ENCODE data around the gene SCN5A.

The SCN5A gene

GRCh38 chr3:38648024-38648658, 1.3 kb downstream of the SCN5A start:
- Histone ChIP-seq H3K27ac (ENCODE audit: insufficient read depth, low read length, poor library complexity, severe bottlenecking) (no peak overlapping the region), H3K9me3 (ENCODE audit: control insufficient read depth, low read length) (no peaks in the 10 kb centered on the region), H3K27me3 (replicated peaks; ENCODE audit: control insufficient read depth, insufficient read depth, low read length, poor library complexity, severe bottlenecking) (peaks cover 9% of the 10 kb centered on the region), H3K4me3 (ENCODE audit: insufficient read depth, low read depth, low read length, poor library complexity, severe bottlenecking) (no peak overlapping the region), H3K36me3 (ENCODE audit: control insufficient read depth, insufficient read depth, low read length) (no peaks in the 10 kb centered on the region), H3K4me1 (ENCODE audit: control insufficient read depth, insufficient read depth, low read length, poor library complexity, severe bottlenecking) (peaks cover 7% of the 10 kb centered on the region)
- no peak for DNase-seq

- Histone ChIP-seq H3K4me3 (ENCODE audit: insufficient read depth, low read depth, low read length, poor library complexity, severe bottlenecking) (no peak overlapping the region), H3K9me3 (ENCODE audit: control insufficient read depth, low read length) (no peaks in the 10 kb centered on the region), H3K4me1 (ENCODE audit: control insufficient read depth, insufficient read depth, low read length, poor library complexity, severe bottlenecking) (peaks cover 7% of the 10 kb centered on the region), H3K27ac (ENCODE audit: insufficient read depth, low read length, poor library complexity, severe bottlenecking) (no peak overlapping the region), H3K36me3 (ENCODE audit: control insufficient read depth, insufficient read depth, low read length) (no peaks in the 10 kb centered on the region), H3K27me3 (replicated peaks; ENCODE audit: control insufficient read depth, insufficient read depth, low read length, poor library complexity, severe bottlenecking) (peaks cover 9% of the 10 kb centered on the region)
- no peak for DNase-seq
Observed at GRCh38 chr3:38647217-38647970, 2.1 kb downstream of the SCN5A start.

DNA sequence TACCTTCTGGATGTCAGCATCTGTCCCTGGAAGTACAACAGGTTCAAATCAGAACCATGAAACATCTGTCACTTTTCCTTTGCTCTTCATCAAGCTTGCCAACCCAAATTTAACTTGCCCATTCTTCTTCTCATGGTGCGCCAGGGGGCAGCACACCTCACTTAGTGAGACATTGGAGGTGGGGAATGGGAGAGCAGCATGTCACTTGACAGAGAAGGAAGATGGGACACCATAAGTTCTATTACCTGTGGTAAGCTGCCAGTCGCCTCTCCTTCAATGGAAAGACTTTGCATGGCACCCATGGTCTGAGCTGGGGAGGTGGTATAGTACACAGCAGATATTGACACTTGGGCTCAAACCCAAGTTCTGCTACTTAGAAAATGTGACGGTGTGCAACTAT, 2.9 kb downstream of the SCN5A start:
- no peak for DNase-seq
- H3K27ac ChIP-seq (ENCODE audit: insufficient read depth, low read length, poor library complexity, severe bottlenecking), result no peak overlapping the region
- H3K4me3 ChIP-seq (ENCODE audit: insufficient read depth, low read depth, low read length, poor library complexity, severe bottlenecking), result no peak overlapping the region
- H3K4me1 ChIP-seq (ENCODE audit: control insufficient read depth, insufficient read depth, low read length, poor library complexity, severe bottlenecking), result peaks cover 7% of the 10 kb centered on the region
- no peaks in the 10 kb centered on the region for H3K36me3 ChIP-seq (ENCODE audit: control insufficient read depth, insufficient read depth, low read length)
- no peaks in the 10 kb centered on the region for H3K9me3 ChIP-seq (ENCODE audit: control insufficient read depth, low read length)
- H3K27me3 ChIP-seq (replicated peaks; ENCODE audit: control insufficient read depth, insufficient read depth, low read length, poor library complexity, severe bottlenecking), result peaks cover 9% of the 10 kb centered on the region

DNA sequence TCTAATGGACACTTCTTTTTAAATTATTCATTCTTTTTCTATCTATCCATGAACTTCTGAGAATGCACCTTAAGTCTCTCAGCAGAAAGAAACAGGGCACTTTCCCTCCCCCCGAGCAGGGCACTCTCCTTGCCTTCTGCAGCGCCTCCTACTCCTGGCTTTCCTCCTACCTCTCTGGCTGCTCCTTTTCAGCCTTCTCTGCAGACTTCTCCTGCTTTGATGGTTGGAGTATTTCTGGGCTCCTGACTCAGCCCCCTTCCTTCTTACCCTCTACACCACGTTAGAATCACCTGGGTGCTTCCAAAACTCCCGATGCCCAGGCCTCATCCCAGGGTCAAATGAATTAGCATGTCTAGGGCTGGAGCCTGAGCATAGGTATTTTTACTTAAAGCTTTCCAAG, 3.4 kb downstream of the SCN5A start:
- no peaks in the 10 kb centered on the region for H3K36me3 ChIP-seq (ENCODE audit: control insufficient read depth, insufficient read depth, low read length)
- DNase-seq, result no peak
- peaks cover 7% of the 10 kb centered on the region for H3K4me1 ChIP-seq (ENCODE audit: control insufficient read depth, insufficient read depth, low read length, poor library complexity, severe bottlenecking)
- no peak overlapping the region for H3K27ac ChIP-seq (ENCODE audit: insufficient read depth, low read length, poor library complexity, severe bottlenecking)
- H3K27me3 ChIP-seq (replicated peaks; ENCODE audit: control insufficient read depth, insufficient read depth, low read length, poor library complexity, severe bottlenecking), result peaks cover 9% of the 10 kb centered on the region
- no peak overlapping the region for H3K4me3 ChIP-seq (ENCODE audit: insufficient read depth, low read depth, low read length, poor library complexity, severe bottlenecking)
- H3K9me3 ChIP-seq (ENCODE audit: control insufficient read depth, low read length), result no peaks in the 10 kb centered on the region

DNA sequence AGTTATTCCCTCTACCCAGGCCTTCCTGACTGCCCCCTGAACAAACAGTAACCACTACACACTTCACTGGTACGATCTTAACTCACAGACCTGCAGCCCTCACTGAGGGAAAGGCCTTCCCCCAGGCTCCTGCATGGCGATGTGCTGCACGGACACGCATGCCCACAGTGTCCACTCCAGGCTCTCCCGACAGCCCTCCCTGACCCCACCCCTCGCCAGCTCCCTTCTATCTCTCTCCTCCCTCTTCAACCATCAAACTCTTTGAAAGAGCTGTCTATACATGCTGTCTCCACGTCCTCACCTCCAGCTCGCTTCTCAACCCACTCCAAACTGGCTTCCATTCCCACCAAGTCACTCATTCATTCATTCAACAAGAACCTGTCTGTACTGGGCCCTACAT, 3.9 kb downstream of the SCN5A start:
- H3K36me3 ChIP-seq (ENCODE audit: control insufficient read depth, insufficient read depth, low read length), result no peaks in the 10 kb centered on the region
- H3K27me3 ChIP-seq (replicated peaks; ENCODE audit: control insufficient read depth, insufficient read depth, low read length, poor library complexity, severe bottlenecking), result peaks cover 9% of the 10 kb centered on the region
- no peak for DNase-seq
- H3K27ac ChIP-seq (ENCODE audit: insufficient read depth, low read length, poor library complexity, severe bottlenecking), result no peak overlapping the region
- no peak overlapping the region for H3K4me3 ChIP-seq (ENCODE audit: insufficient read depth, low read depth, low read length, poor library complexity, severe bottlenecking)
- H3K9me3 ChIP-seq (ENCODE audit: control insufficient read depth, low read length), result no peaks in the 10 kb centered on the region
- H3K4me1 ChIP-seq (ENCODE audit: control insufficient read depth, insufficient read depth, low read length, poor library complexity, severe bottlenecking), result peaks cover 7% of the 10 kb centered on the region

DNA sequence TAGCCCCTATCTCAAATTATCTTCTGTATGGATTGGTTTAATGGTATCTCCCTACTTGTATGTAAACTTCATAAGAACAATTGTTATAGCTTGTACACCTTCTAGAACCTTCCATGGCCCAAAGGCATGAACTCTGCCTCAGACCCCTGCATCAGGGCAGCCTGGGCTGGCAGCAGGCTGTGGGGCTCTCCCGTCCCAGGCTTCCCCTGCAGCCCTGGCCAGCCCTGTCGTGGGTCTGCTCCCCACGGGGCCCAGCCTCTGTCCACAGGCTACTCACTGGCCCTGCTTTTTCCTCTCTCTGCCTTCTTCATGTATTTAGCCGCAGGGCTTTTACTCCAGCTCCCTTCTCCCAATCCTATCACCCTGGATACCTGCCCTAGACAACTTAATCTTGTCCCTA, 4.4 kb downstream of the SCN5A start:
- Histone ChIP-seq H3K36me3 (ENCODE audit: control insufficient read depth, insufficient read depth, low read length) (no peaks in the 10 kb centered on the region), H3K27ac (ENCODE audit: insufficient read depth, low read length, poor library complexity, severe bottlenecking) (no peak overlapping the region), H3K9me3 (ENCODE audit: control insufficient read depth, low read length) (no peaks in the 10 kb centered on the region), H3K4me3 (ENCODE audit: insufficient read depth, low read depth, low read length, poor library complexity, severe bottlenecking) (no peak overlapping the region), H3K4me1 (ENCODE audit: control insufficient read depth, insufficient read depth, low read length, poor library complexity, severe bottlenecking) (peaks cover 7% of the 10 kb centered on the region), H3K27me3 (replicated peaks; ENCODE audit: control insufficient read depth, insufficient read depth, low read length, poor library complexity, severe bottlenecking) (peaks cover 9% of the 10 kb centered on the region)
- DNase-seq, result no peak

GRCh38 chr3:38644662-38645053, 4.8 kb downstream of the SCN5A start:
- H3K4me3 ChIP-seq (ENCODE audit: insufficient read depth, low read depth, low read length, poor library complexity, severe bottlenecking), result no peak overlapping the region
- peaks cover 7% of the 10 kb centered on the region for H3K4me1 ChIP-seq (ENCODE audit: control insufficient read depth, insufficient read depth, low read length, poor library complexity, severe bottlenecking)
- no peak overlapping the region for H3K27ac ChIP-seq (ENCODE audit: insufficient read depth, low read length, poor library complexity, severe bottlenecking)
- H3K36me3 ChIP-seq (ENCODE audit: control insufficient read depth, insufficient read depth, low read length), result no peaks in the 10 kb centered on the region
- no peak for DNase-seq
- peaks cover 9% of the 10 kb centered on the region for H3K27me3 ChIP-seq (replicated peaks; ENCODE audit: control insufficient read depth, insufficient read depth, low read length, poor library complexity, severe bottlenecking)
- H3K9me3 ChIP-seq (ENCODE audit: control insufficient read depth, low read length), result no peaks in the 10 kb centered on the region

DNA sequence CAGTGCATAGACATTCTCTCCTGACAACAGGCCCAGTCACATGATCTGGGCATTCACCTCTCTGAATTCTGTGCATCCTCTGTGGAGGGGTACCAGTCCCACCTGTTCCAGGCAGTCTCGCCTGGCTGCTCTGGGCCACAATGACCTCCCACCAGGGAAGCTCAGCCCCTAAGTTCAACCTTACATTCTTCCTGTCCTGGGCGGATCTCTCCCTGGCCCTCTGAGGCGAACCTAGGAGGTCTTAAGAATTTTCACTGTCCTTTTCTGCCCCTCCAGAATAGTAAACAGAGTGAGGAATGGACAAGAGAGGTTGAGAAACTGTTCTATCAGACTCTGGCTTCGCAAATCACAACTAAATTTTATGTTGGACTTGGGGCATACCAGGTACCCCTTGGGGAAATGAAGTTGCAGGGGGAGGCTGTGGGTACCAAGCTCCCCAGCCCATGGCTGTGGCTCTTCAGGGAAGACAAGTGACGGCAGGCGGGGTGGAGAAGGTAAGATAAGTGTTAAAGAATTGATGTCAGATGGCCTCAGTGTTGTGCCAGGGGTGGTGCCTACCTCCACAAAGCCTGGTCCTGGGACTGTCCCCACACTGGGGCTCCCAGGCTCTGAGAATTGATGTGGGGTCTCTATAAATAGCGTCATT, 5.3 kb downstream of the SCN5A start:
- no peak overlapping the region for H3K27ac ChIP-seq (ENCODE audit: insufficient read depth, low read length, poor library complexity, severe bottlenecking)
- peaks cover 8% of the 10 kb centered on the region for H3K27me3 ChIP-seq (replicated peaks; ENCODE audit: control insufficient read depth, insufficient read depth, low read length, poor library complexity, severe bottlenecking)
- DNase-seq, result no peak
- no peaks in the 10 kb centered on the region for H3K36me3 ChIP-seq (ENCODE audit: control insufficient read depth, insufficient read depth, low read length)
- H3K4me3 ChIP-seq (ENCODE audit: insufficient read depth, low read depth, low read length, poor library complexity, severe bottlenecking), result no peak overlapping the region
- no peaks in the 10 kb centered on the region for H3K9me3 ChIP-seq (ENCODE audit: control insufficient read depth, low read length)
- peaks cover 6% of the 10 kb centered on the region for H3K4me1 ChIP-seq (ENCODE audit: control insufficient read depth, insufficient read depth, low read length, poor library complexity, severe bottlenecking)

GRCh38 chr3:38643592-38643991, 5.9 kb downstream of the SCN5A start:
- Histone ChIP-seq H3K4me1 (ENCODE audit: control insufficient read depth, insufficient read depth, low read length, poor library complexity, severe bottlenecking) (peaks cover under 1% of the 10 kb centered on the region), H3K27me3 (replicated peaks; ENCODE audit: control insufficient read depth, insufficient read depth, low read length, poor library complexity, severe bottlenecking) (peaks cover 2% of the 10 kb centered on the region), H3K27ac (ENCODE audit: insufficient read depth, low read length, poor library complexity, severe bottlenecking) (no peak overlapping the region), H3K4me3 (ENCODE audit: insufficient read depth, low read depth, low read length, poor library complexity, severe bottlenecking) (no peak overlapping the region), H3K36me3 (ENCODE audit: control insufficient read depth, insufficient read depth, low read length) (no peaks in the 10 kb centered on the region), H3K9me3 (ENCODE audit: control insufficient read depth, low read length) (no peaks in the 10 kb centered on the region)
- no peak for DNase-seq

GRCh38 chr3:38643090-38643489, 6.4 kb downstream of the SCN5A start:
- no peak overlapping the region for H3K4me3 ChIP-seq (ENCODE audit: insufficient read depth, low read depth, low read length, poor library complexity, severe bottlenecking)
- H3K9me3 ChIP-seq (ENCODE audit: control insufficient read depth, low read length), result no peaks in the 10 kb centered on the region
- no peaks in the 10 kb centered on the region for H3K4me1 ChIP-seq (ENCODE audit: control insufficient read depth, insufficient read depth, low read length, poor library complexity, severe bottlenecking)
- H3K36me3 ChIP-seq (ENCODE audit: control insufficient read depth, insufficient read depth, low read length), result no peaks in the 10 kb centered on the region
- H3K27ac ChIP-seq (ENCODE audit: insufficient read depth, low read length, poor library complexity, severe bottlenecking), result no peak overlapping the region
- no peak for DNase-seq
- no peaks in the 10 kb centered on the region for H3K27me3 ChIP-seq (replicated peaks; ENCODE audit: control insufficient read depth, insufficient read depth, low read length, poor library complexity, severe bottlenecking)
